Skeletal muscle tissue (tissue), 5 donors: Measurements from ENCODE around the gene FBLN1. TPM values are rescaled to one million over a fixed set of nuclear protein-coding genes. Genes with fewer than 3 reads are reported as not detected.

Experiments used
- H3K27ac ChIP-seq: one replicate; pipeline ENCODE4 v1.7.0; 2013; ENCODE audit warnings: mild to moderate bottlenecking, low read depth, low read length, inconsistent platforms
- H3K27me3 ChIP-seq, 3 donors: one replicate each; pipeline ENCODE4 v1.7.0; 2013; ENCODE audit warnings: low read length in 3 of 3; ENCODE audit not compliant: control insufficient read depth in 3 of 3, insufficient read depth in 3 of 3
- H3K36me3 ChIP-seq, 3 donors: one replicate each; pipeline ENCODE4 v1.7.0; 2013; ENCODE audit warnings: low read length in 3 of 3; ENCODE audit not compliant: control insufficient read depth in 3 of 3, insufficient read depth in 3 of 3
- H3K4me1 ChIP-seq, 3 donors: one replicate each; pipeline ENCODE4 v1.7.0; 2013; ENCODE audit warnings: low read length in 3 of 3, mild to moderate bottlenecking in 3 of 3; ENCODE audit not compliant: control insufficient read depth in 3 of 3, insufficient read depth in 3 of 3
- H3K4me3 ChIP-seq, 3 donors: one replicate each; pipeline ENCODE4 v1.7.0; 2013; ENCODE audit warnings: low read length in 3 of 3
- H3K9ac ChIP-seq, 3 donors: one replicate each; pipeline ENCODE4 v1.7.0; 2013; ENCODE audit warnings: low read length in 3 of 3, mild to moderate bottlenecking in 3 of 3, moderate library complexity in 2 of 3, low read depth in 1 of 3
- H3K9me3 ChIP-seq, 3 donors: one replicate each; pipeline ENCODE4 v1.7.0; 2013; ENCODE audit warnings: low read length in 3 of 3; ENCODE audit not compliant: control insufficient read depth in 3 of 3
- small RNA-seq: library from RNA; depleted of rRNA; stranded (forward); fragments of <200 nt; gene quantifications from one replicate; pipeline ENCODE3, GENCODE V24; 2014
- total RNA-seq: library from RNA; depleted of rRNA; stranded (reverse); fragments of >200 nt; gene quantifications from one replicate; pipeline ENCODE4 v1.2.3, GENCODE V29; 2014
- donor health status: Osteomylitis.

FBLN1 gene
- total RNA-seq, 1 donor from 2014 or later, result 105 TPM

- Histone ChIP-seq H3K9me3 (no peaks in the 10 kb centered on the region), H3K27me3 (peaks cover 26 to 34% (median 32%) of the 10 kb centered on the region in 3 donors), H3K27ac (no peak overlapping the region), H3K36me3 (no peaks in the 10 kb centered on the region), H3K9ac (no peak overlapping the region), H3K4me1 (peaks cover 0 to 10% (median 6%) of the 10 kb centered on the region in 3 donors), H3K4me3 (no peak overlapping the region)
Measured at GRCh38 chr22:45645150-45645525, 142.5 kb downstream of the FBLN1 start.

- Histone ChIP-seq H3K4me1 (peaks cover 0 to 5% (median 3%) of the 10 kb centered on the region in 3 donors), H3K27me3 (peaks cover 29 to 33% (median 31%) of the 10 kb centered on the region in 3 donors), H3K4me3 (no peak overlapping the region), H3K9me3 (no peaks in the 10 kb centered on the region), H3K9ac (no peak overlapping the region), H3K27ac (no peak overlapping the region), H3K36me3 (no peaks in the 10 kb centered on the region)
Measured at GRCh38 chr22:45645526-45646414, 143.1 kb downstream of the FBLN1 start.

- H3K27me3 ChIP-seq, result peaks cover 28 to 38% (median 33%) of the 10 kb centered on the region in 3 donors
- peaks cover 0 to 4% (median 3%) of the 10 kb centered on the region in 3 donors for H3K4me1 ChIP-seq
- no peak overlapping the region for H3K4me3 ChIP-seq
- H3K9ac ChIP-seq, result no peak overlapping the region
- H3K9me3 ChIP-seq, result no peaks in the 10 kb centered on the region
- H3K36me3 ChIP-seq, result no peaks in the 10 kb centered on the region
- no peak overlapping the region for H3K27ac ChIP-seq
Measured at GRCh38 chr22:45647532-45648225, 145.0 kb downstream of the FBLN1 start.

- Histone ChIP-seq H3K36me3 (no peaks in the 10 kb centered on the region), H3K27ac (no peak overlapping the region), H3K4me3 (no peak overlapping the region), H3K27me3 (peaks cover 28 to 38% (median 33%) of the 10 kb centered on the region in 3 donors), H3K9ac (no peak overlapping the region), H3K4me1 (peaks cover 0 to 4% (median 3%) of the 10 kb centered on the region in 3 donors), H3K9me3 (no peaks in the 10 kb centered on the region)
Measured at GRCh38 chr22:45648301-45649117, 145.8 kb downstream of the FBLN1 start.

GRCh38 chr22:45649809-45650208 lies 147.1 kb downstream of the FBLN1 start:
- Histone ChIP-seq H3K36me3 (no peaks in the 10 kb centered on the region), H3K9me3 (no peaks in the 10 kb centered on the region), H3K4me3 (no peak overlapping the region), H3K27ac (no peak overlapping the region), H3K9ac (no peak overlapping the region), H3K27me3 (peaks cover 28 to 38% (median 30%) of the 10 kb centered on the region in 3 donors), H3K4me1 (peaks cover 0 to 4% (median 3%) of the 10 kb centered on the region in 3 donors)

GRCh38 chr22:45650721-45651120 lies 148.0 kb downstream of the FBLN1 start:
- no peak overlapping the region for H3K4me3 ChIP-seq
- no peak overlapping the region for H3K27ac ChIP-seq
- H3K4me1 ChIP-seq, result peaks cover 0 to 2% (median 0%) of the 10 kb centered on the region in 3 donors
- H3K9ac ChIP-seq, result no peak overlapping the region
- no peaks in the 10 kb centered on the region for H3K36me3 ChIP-seq
- no peaks in the 10 kb centered on the region for H3K9me3 ChIP-seq
- H3K27me3 ChIP-seq, result peaks cover 23 to 30% (median 29%) of the 10 kb centered on the region in 3 donors

Small RNAs within 50 kb of the gene (small RNA-seq; reads per million reads assigned to genes)
- not detected for gene RNU6-1161P

Other genes starting within 250 kb of the FBLN1 start
- not detected for gene UPK3A, start 217.9 kb upstream of the FBLN1 start, total RNA-seq
- gene FAM118A, start 192.9 kb upstream of the FBLN1 start, total RNA-seq, result 17.2 TPM
- gene SMC1B, start 89.3 kb upstream of the FBLN1 start, total RNA-seq, result under 0.01 TPM
- 0.52 TPM for gene RIBC2, start 89.2 kb upstream of the FBLN1 start, total RNA-seq
- 310 TPM for gene ATXN10, start 169.0 kb downstream of the FBLN1 start, total RNA-seq